HUES64 (cell line): ENCODE results near the gene XDH.

Source experiments
- H3K27ac ChIP-seq: 2 replicates; pipeline ENCODE4 v1.7.0; 2013; ENCODE audit warnings: low read depth, low read length, inconsistent platforms
- H3K27me3 ChIP-seq: 2 replicates; pipeline ENCODE4 v1.6.1; 2013; ENCODE audit warnings: mild to moderate bottlenecking, low read length; ENCODE audit not compliant: insufficient read depth
- H3K36me3 ChIP-seq: 2 replicates; pipeline ENCODE4 v1.6.1; 2013; ENCODE audit warnings: mild to moderate bottlenecking, low read length; ENCODE audit not compliant: insufficient read depth
- H3K4me1 ChIP-seq: 2 replicates; pipeline ENCODE4 v1.6.1; 2013; ENCODE audit warnings: mild to moderate bottlenecking, low read length, moderate library complexity; ENCODE audit not compliant: insufficient read depth
- H3K4me3 ChIP-seq: 2 replicates; pipeline ENCODE4 v1.5.1; 2013; ENCODE audit warnings: mild to moderate bottlenecking, low read length, moderate library complexity
- H3K9ac ChIP-seq: 2 replicates; pipeline ENCODE4 v1.6.1; 2013; ENCODE audit warnings: mild to moderate bottlenecking, low read depth, low read length
- H3K9me3 ChIP-seq: 2 replicates; pipeline ENCODE4 v1.6.1; 2013; ENCODE audit warnings: low read depth, low read length; ENCODE audit not compliant: insufficient read depth
- WGBS: fragments of 150-250, 120-280 bp; methylation state at CpG from one replicate; pipeline ENCODE4 v1.1.7; 2013; ENCODE audit warnings: missing lambda C conversion rate; 5-methylcytosine and 5-hydroxymethylcytosine counted together

Gene XDH

DNA sequence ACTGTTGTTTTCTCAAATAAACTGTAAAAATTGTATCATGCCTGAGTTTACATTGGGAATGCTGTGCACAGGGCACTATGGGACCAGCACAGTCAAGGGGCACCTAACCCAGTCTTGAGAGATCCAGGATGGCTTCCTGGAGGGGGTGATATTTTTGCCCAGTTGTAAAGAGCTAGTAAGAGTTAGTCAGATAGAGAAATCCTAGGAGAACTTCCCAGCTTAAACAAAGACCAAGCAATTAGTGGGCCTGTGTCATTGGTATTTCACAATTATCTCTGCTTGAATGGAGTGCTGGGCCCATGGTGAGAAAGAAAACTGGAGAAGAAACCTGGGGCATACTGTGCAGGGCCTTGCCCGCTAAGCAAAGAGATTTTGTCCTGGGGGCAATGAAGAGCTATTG lies 12.2 kb downstream of the XDH start:
- no peak overlapping the region for H3K27ac ChIP-seq
- H3K4me3 ChIP-seq: no peak overlapping the region
- no peaks in the 10 kb centered on the region for H3K36me3 ChIP-seq
- peaks cover 21% of the 10 kb centered on the region for H3K4me1 ChIP-seq
- 81% methylated on average over 1 of the region's 1 CpG for WGBS
- no peaks in the 10 kb centered on the region for H3K27me3 ChIP-seq
- H3K9ac ChIP-seq: no peak overlapping the region
- H3K9me3 ChIP-seq: no peaks in the 10 kb centered on the region

GRCh38 chr2:31401580-31401979 lies 13.0 kb downstream of the XDH start:
- H3K9me3 ChIP-seq: no peaks in the 10 kb centered on the region
- 59% methylated on average over 2 of the region's 2 CpGs for WGBS
- no peak overlapping the region for H3K27ac ChIP-seq
- no peak overlapping the region for H3K9ac ChIP-seq
- H3K4me3 ChIP-seq: no peak overlapping the region
- H3K4me1 ChIP-seq: peaks cover 21% of the 10 kb centered on the region
- no peaks in the 10 kb centered on the region for H3K36me3 ChIP-seq
- no peaks in the 10 kb centered on the region for H3K27me3 ChIP-seq

DNA sequence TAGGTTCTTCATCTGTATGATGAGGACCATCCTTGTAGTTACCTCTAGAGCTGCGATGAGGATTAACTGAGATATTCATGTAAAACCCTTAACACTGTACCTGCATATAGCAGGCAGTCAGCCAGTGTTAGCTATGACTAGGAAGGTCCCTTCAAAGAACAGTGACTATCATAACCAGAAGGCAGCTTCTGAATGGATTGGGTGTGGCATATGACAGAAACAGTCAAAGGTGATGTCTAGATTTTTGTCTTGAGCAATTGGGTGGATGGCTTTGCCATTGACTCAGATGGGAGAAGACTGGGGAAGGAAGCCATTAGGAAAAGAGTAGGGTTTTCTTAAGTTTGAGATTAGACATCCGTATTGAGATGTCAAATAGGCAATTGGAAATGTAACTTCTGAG lies 15.7 kb downstream of the XDH start:
- peaks cover 21% of the 10 kb centered on the region for H3K4me1 ChIP-seq
- no peak overlapping the region for H3K9ac ChIP-seq
- H3K4me3 ChIP-seq: no peak overlapping the region
- no peaks in the 10 kb centered on the region for H3K9me3 ChIP-seq
- no peaks in the 10 kb centered on the region for H3K36me3 ChIP-seq
- H3K27me3 ChIP-seq: no peaks in the 10 kb centered on the region
- H3K27ac ChIP-seq: no peak overlapping the region
- 93% methylated on average over 2 of the region's 2 CpGs for WGBS

- no peaks in the 10 kb centered on the region for H3K9me3 ChIP-seq
- no peaks in the 10 kb centered on the region for H3K36me3 ChIP-seq
- no peak overlapping the region for H3K9ac ChIP-seq
- H3K27me3 ChIP-seq: no peaks in the 10 kb centered on the region
- peaks cover 14% of the 10 kb centered on the region for H3K4me1 ChIP-seq
- no peak overlapping the region for H3K4me3 ChIP-seq
- WGBS: 93% methylated on average over 4 of the region's 4 CpGs
- H3K27ac ChIP-seq: no peak overlapping the region
Observed at GRCh38 chr2:31397094-31397493, 17.4 kb downstream of the XDH start.

- H3K4me3 ChIP-seq: no peak overlapping the region
- no peak overlapping the region for H3K9ac ChIP-seq
- no peaks in the 10 kb centered on the region for H3K4me1 ChIP-seq
- no peaks in the 10 kb centered on the region for H3K36me3 ChIP-seq
- H3K27ac ChIP-seq: no peak overlapping the region
- no peaks in the 10 kb centered on the region for H3K27me3 ChIP-seq
- H3K9me3 ChIP-seq: no peaks in the 10 kb centered on the region
Observed at GRCh38 chr2:31390324-31390723, 24.2 kb downstream of the XDH start.

DNA sequence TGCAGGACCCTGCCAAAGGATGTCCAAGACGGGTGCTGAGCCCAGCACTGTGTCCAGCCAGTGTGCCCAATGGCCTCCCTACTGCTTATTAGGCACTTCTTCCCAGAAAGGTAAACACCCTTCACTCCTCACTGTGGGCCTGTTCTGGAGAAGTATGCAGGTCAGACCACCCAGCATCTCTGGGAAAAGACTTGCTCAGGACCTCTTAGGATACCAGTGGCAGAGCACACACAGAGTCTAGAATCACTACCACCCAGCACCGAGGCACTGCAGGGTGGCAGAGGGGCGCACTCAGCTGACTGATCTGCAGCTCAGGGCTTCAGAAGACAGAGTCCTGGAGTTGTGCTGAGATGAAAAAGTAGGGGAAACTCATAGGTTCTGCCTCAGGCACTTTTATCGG lies 25.8 kb downstream of the XDH start:
- Histone ChIP-seq H3K9ac (no peak overlapping the region), H3K4me1 (peaks cover 8% of the 10 kb centered on the region; the same call in 1 of the 2 replicates), H3K9me3 (no peaks in the 10 kb centered on the region), H3K27ac (no peak overlapping the region), H3K27me3 (no peaks in the 10 kb centered on the region), H3K4me3 (no peak overlapping the region), H3K36me3 (no peaks in the 10 kb centered on the region)
- WGBS: 93% methylated on average over 4 of the region's 4 CpGs

GRCh38 chr2:31387850-31388249 lies 26.7 kb downstream of the XDH start:
- H3K27me3 ChIP-seq: no peaks in the 10 kb centered on the region
- WGBS: 80% methylated on average over 7 of the region's 8 CpGs

DNA sequence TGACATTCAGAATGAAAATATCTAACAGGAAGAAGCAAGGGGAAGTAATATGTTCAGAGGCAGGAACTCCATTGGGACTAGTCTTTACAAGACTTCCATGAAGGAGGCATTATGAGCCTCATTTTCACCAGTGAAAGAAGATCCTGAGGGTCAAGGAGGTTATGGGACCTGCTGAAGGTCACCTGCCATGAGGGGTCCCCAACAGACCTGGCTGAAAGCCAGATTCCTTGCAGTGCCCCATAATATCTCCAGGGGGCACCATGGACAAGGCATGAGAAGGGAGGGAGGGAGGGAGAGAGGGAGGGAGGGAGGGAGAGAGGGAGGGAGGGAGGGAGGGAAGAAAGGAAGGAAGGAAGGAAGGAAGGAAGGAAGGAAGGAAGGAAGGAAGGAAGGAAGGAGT lies 27.9 kb downstream of the XDH start:
- no peaks in the 10 kb centered on the region for H3K27me3 ChIP-seq
- H3K36me3 ChIP-seq: no peaks in the 10 kb centered on the region
- H3K9ac ChIP-seq: no peak overlapping the region
- no peak overlapping the region for H3K27ac ChIP-seq
- no peak overlapping the region for H3K4me3 ChIP-seq
- peaks cover 17% of the 10 kb centered on the region for H3K4me1 ChIP-seq
- H3K9me3 ChIP-seq: no peaks in the 10 kb centered on the region

More at GRCh38 chr2:31387850-31388249, 26.7 kb downstream of the XDH start:
- Histone ChIP-seq H3K4me3 (no peak overlapping the region), H3K27ac (no peak overlapping the region), H3K9ac (no peak overlapping the region), H3K4me1 (peaks cover 12% of the 10 kb centered on the region), H3K9me3 (no peaks in the 10 kb centered on the region), H3K36me3 (no peaks in the 10 kb centered on the region)

DNA sequence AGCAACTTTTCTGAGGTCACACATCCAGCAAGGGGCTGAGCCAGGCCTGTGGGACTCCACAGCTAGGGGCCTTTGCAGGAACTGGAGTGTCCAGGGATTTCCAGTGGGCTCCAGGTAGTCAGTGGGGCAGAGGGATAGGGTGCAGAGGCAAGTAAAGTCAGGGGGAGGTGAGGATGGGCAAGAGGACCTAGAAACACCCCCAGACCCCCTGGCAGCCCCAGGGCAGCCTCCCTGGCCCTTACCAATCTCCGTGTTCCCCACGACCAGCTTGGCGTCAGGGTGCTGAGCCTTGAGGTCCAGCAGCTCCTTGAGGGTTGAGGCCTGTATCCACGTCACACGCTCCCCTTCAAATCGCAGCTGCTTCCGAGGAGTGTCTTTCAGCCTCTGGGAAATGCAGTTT lies 28.4 kb downstream of the XDH start:
- Histone ChIP-seq H3K4me3 (no peak overlapping the region), H3K36me3 (no peaks in the 10 kb centered on the region), H3K4me1 (peaks cover 17% of the 10 kb centered on the region), H3K27me3 (no peaks in the 10 kb centered on the region), H3K9me3 (no peaks in the 10 kb centered on the region), H3K9ac (no peak overlapping the region), H3K27ac (no peak overlapping the region)
- 97% methylated on average over 7 of the region's 7 CpGs for WGBS

DNA sequence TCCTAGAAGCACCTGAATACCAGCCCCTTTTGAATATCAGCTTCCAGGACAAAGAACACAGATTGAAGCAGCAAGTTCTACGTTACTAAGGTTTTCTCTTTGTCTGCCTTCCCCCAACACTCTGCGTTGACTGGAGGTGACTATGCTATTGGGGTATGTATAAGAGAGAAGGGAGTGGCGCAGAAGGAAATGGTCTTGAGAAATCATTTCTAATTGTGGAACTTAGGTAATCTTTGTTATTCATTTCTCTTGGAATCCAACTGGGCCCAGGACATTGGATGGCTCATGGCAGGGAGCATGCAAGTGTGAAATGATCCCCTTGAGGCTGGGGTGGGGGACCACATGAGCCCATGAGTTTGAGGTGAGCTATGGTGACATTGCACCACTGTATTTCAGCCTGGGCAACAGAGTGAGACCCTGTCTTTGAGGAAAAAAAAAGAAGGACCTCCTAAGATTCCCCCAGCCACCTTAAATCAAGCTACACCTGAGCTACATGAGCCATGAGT lies 29.7 kb downstream of the XDH start:
- WGBS: 75% methylated on average over 3 of the region's 3 CpGs
- Histone ChIP-seq H3K27me3 (no peaks in the 10 kb centered on the region), H3K9ac (no peak overlapping the region; the same call in 1 of the 2 replicates), H3K27ac (peak overlapping the region; percentile 43; the same call in 1 of the 2 replicates), H3K9me3 (no peaks in the 10 kb centered on the region), H3K4me1 (peaks cover 17% of the 10 kb centered on the region), H3K36me3 (no peaks in the 10 kb centered on the region), H3K4me3 (no peak overlapping the region)

DNA sequence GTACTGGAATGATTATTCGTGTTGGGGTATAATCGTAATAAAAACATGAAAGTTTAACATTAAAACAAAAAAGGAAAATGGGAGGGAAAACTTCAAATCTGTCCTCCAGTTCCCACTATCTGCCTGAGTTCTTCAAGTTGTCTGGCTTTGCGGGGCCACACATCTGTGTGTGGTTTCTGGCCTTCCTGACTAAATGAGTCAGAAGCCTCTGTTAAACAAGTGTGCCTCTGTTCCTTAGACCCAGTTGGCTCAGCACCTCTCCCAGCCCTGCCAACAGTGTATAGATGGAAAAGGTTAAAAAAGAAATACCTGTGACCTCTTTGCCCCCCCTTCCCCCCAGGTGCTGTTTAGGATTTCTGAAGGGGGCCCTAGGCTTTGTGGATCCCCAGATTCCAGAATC lies 30.2 kb downstream of the XDH start:
- H3K9ac ChIP-seq: no peak overlapping the region; the same call in 1 of the 2 replicates
- WGBS: 88% methylated on average over 1 of the region's 3 CpGs
- no peaks in the 10 kb centered on the region for H3K36me3 ChIP-seq
- H3K27ac ChIP-seq: peak overlapping the region; percentile 43; the same call in 1 of the 2 replicates
- H3K4me1 ChIP-seq: peaks cover 17% of the 10 kb centered on the region
- H3K9me3 ChIP-seq: no peaks in the 10 kb centered on the region
- no peak overlapping the region for H3K4me3 ChIP-seq
- H3K27me3 ChIP-seq: no peaks in the 10 kb centered on the region

GRCh38 chr2:31383471-31384153 lies 30.9 kb downstream of the XDH start:
- no peaks in the 10 kb centered on the region for H3K36me3 ChIP-seq
- WGBS: 89% methylated on average over 6 of the region's 6 CpGs
- no peak overlapping the region for H3K27ac ChIP-seq

More at GRCh38 chr2:31383471-31384153, 30.9 kb downstream of the XDH start:
- peaks cover 17% of the 10 kb centered on the region for H3K4me1 ChIP-seq
- H3K9ac ChIP-seq: no peak overlapping the region
- no peaks in the 10 kb centered on the region for H3K27me3 ChIP-seq
- H3K4me3 ChIP-seq: no peak overlapping the region
- H3K9me3 ChIP-seq: no peaks in the 10 kb centered on the region
